Prostate gland (tissue), 2 donors: ENCODE results near the gene MRAS. TPM values are rescaled to one million over a fixed set of nuclear protein-coding genes. Genes with fewer than 3 reads are reported as not detected.

ENCODE experiments used
- DNase-seq: peaks from one replicate; pipeline ENCODE4 v3.0.0-alpha.2; 2019; ENCODE audit warnings: low spot score
- H3K27ac ChIP-seq, 2 donors: fragments of 200-600 bp; sonication (generic); 2 replicates each; pipeline ENCODE4 v1.5.1; 2017 to 2019
- H3K27me3 ChIP-seq: fragments of 200-600 bp; sonication (generic); replicated peaks from 2 replicates; pipeline ENCODE4 v1.5.1; 2019; ENCODE audit not compliant: insufficient read depth
- H3K36me3 ChIP-seq, 2 donors: fragments of 200-600 bp; sonication (generic); 1 replicate in 1 of 2; 2 replicates in 1 of 2; pipeline versions ENCODE4 v1.5.1 to v1.8.1; 2017 to 2019
- H3K4me1 ChIP-seq: fragments of 200-600 bp; sonication (generic); replicated peaks from 2 replicates; pipeline ENCODE4 v1.5.1; 2019
- H3K4me3 ChIP-seq, 2 donors: fragments of 200-600 bp; sonication (generic); 2 replicates each; pipeline ENCODE4 v1.5.1; 2017 to 2019
- H3K9me3 ChIP-seq: fragments of 200-600 bp; sonication (generic); 2 replicates; pipeline ENCODE4 v1.5.1; 2017
- POLR2A ChIP-seq: fragments of 450-650 bp; IDR thresholded peaks from one replicate; pipeline ENCODE4 v1.6.1; 2016; ENCODE audit warnings: antibody characterized with exemption, mild to moderate bottlenecking
- POLR2AphosphoS5 ChIP-seq: sonication (generic); formaldehyde crosslinking; IDR thresholded peaks from one replicate; pipeline ENCODE4 v1.6.1; 2017; ENCODE audit warnings: antibody characterized with exemption
- WGBS: methylation state at CpG from one replicate; pipeline ENCODE4 v1.1.5; 2018; 5-methylcytosine and 5-hydroxymethylcytosine counted together
- intact Hi-C: fragments of 100-400 bp; cut with DNase I; formaldehyde crosslinking; loops from one replicate; pipeline ENCODE4 v1.14.2; 2022
- total RNA-seq, 2 donors: library from RNA; depleted of rRNA; stranded (reverse); fragments of >200 nt; gene quantifications; one replicate each; pipeline ENCODE4 v1.1.0, GENCODE V29; 2016
- TF ChIP-seq, protein P1 (sequence below), 4 experiments: fragments of 200-600 bp in 2 of 4; fragments of 450-650 bp in 2 of 4; sonication (generic) in 2 of 4; IDR thresholded peaks; 1 replicate in 3 of 4; 2 replicates in 1 of 4; pipeline ENCODE4 v1.5.1; 2016 to 2019; ENCODE audit warnings: antibody characterized with exemption in 4 of 4, mild to moderate bottlenecking in 2 of 4, moderate library complexity in 2 of 4

MRAS gene
- total RNA-seq, 2 donors from 2014 or later, result 8.7 to 25.3 TPM

DNA sequence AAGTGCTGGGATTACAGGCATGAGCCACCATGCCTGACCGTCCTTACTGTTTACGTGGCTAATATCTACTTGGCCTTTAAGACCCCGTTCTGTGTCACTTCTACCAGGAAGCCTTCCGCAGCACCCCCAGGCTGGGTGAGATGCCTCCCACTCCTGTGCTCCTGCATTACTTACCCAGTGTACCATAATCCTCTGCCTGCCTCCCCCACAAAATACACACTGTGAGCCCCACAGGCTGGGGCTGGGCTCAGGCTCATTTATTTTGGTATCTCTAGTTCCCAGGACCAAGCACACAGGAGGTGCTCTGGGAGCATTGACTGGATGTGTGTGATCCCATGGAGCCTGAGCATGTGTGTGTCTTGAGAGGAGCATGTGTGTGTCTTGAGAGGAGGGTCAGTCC is 14.9 kb downstream of the MRAS start:
- no peak for DNase-seq
- Histone ChIP-seq H3K27me3 (no peaks in the 10 kb centered on the region), H3K27ac (no peak overlapping the region), H3K4me1 (no peaks in the 10 kb centered on the region), H3K9me3 (no peaks in the 10 kb centered on the region), H3K36me3 (no peaks in the 10 kb centered on the region), H3K4me3 (no peak overlapping the region)
- TF ChIP-seq, protein P1, sequence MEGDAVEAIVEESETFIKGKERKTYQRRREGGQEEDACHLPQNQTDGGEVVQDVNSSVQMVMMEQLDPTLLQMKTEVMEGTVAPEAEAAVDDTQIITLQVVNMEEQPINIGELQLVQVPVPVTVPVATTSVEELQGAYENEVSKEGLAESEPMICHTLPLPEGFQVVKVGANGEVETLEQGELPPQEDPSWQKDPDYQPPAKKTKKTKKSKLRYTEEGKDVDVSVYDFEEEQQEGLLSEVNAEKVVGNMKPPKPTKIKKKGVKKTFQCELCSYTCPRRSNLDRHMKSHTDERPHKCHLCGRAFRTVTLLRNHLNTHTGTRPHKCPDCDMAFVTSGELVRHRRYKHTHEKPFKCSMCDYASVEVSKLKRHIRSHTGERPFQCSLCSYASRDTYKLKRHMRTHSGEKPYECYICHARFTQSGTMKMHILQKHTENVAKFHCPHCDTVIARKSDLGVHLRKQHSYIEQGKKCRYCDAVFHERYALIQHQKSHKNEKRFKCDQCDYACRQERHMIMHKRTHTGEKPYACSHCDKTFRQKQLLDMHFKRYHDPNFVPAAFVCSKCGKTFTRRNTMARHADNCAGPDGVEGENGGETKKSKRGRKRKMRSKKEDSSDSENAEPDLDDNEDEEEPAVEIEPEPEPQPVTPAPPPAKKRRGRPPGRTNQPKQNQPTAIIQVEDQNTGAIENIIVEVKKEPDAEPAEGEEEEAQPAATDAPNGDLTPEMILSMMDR (IDR thresholded peaks at IDR 0.05), result no peak
- no peak for TF ChIP-seq POLR2AphosphoS5
- TF ChIP-seq POLR2A, result no peak
- intact Hi-C loops, result no loop called here
- 96% methylated on average over 4 of the region's 4 CpGs for WGBS

DNA sequence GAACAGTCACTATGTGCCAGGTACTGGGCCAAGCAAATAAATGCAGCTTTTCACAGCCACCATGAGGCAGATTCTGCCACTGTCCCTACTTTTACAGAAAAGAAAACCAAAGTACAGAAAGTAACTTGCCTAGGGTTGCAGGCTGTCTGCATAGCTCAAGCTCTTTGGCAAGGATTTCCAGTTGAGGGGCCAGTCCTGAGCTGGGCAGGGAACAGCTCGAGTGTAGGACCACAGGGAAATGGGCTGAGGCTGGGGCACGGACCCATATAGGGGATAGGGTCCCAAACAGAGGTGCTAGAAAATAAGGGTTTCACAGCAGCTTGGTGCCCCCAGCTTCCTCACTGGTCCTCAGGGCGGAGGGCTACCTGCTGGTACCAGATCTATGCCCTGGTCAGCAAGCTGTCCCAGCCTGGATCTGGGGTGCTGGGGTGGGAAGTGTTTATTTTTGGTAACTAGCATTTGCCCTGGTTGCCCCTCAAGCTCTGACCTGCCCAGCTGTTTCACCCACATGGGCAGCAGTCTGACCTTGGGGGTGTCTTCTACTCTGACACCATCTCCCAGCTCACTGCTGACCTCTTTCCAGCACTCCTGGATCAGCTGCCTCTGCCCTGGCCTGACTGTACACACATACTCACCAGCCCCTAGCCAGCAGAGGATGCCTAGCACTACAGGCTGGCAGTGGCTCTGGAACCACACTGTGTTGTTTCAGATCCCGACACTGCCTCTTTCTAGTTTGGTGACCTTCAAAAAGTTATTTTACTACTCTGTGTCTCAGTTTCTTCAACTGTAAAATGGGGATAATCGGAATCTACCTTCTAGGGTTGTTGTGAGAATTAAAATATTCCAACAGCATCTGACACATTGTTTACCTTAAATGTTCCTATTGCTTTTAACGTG is 16.2 kb downstream of the MRAS start:
- Histone ChIP-seq H3K4me1 (no peaks in the 10 kb centered on the region), H3K27me3 (no peaks in the 10 kb centered on the region), H3K9me3 (no peaks in the 10 kb centered on the region), H3K27ac (no peak overlapping the region), H3K4me3 (no peak overlapping the region), H3K36me3 (no peaks in the 10 kb centered on the region)
- TF ChIP-seq POLR2A, result no peak
- intact Hi-C loops, result no loop called here
- DNase-seq, result no peak
- 90% methylated on average over 6 of the region's 6 CpGs for WGBS

DNA sequence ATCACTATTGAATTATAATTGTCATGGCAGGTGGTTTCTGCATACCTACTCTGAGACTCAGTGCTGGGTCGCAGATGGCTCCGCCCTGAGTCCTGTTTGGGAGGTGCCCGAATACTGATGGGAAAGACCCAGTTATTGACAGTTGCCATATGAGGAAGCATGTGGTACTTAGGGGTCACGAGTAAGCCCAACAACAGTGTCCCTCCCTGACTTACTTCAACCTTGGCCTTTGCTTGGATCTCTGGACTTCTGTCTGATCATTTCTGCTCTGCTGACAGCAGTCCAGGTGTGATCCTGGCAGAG is 16.8 kb downstream of the MRAS start:
- H3K9me3 ChIP-seq, result no peaks in the 10 kb centered on the region
- no peak for DNase-seq
- no peaks in the 10 kb centered on the region for H3K4me1 ChIP-seq
- intact Hi-C loops, result no loop called here
- TF ChIP-seq, protein P1 (IDR thresholded peaks at IDR 0.05), result no peak
- TF ChIP-seq POLR2A (no peak), POLR2AphosphoS5 (no peak)
- H3K4me3 ChIP-seq, result no peak overlapping the region
- H3K27me3 ChIP-seq, result no peaks in the 10 kb centered on the region
- H3K27ac ChIP-seq, result no peak overlapping the region
- WGBS, result 96% methylated on average over 4 of the region's 4 CpGs
- no peaks in the 10 kb centered on the region for H3K36me3 ChIP-seq

DNA sequence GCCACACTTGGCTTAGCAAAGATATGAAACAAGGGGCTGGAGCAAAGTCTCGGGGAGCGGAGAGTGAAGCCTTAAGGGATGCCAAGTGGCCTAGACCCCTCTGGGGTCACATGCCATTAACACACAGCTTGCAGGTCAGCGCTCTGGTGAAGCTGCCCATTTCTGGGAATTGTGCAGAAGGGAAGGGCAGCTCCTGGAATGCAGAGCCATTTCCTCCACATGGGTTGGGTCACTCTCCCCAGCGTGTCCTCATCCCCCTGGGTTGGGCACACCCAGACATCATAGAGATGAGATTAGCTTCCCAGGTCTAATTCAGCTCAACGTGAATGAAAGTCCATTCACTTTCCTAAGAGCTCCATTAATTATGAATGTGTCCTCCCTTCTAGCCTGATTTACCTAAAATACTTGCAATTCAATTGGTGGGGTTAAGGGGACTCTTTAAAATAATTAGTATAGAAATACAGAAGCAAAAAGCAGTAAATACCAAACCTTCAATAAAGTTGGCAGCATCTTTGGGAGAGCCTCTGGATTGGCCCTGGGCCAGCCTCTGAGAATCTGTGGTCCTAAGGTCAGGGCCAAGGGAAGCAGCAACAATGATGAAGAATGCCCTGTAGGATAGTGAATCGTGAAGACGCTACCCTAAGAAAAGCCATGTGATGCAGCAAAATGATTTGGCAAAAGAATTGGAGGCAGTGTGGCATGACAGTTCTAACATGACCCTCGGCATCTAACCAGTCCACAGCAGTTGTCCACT is 17.8 kb downstream of the MRAS start:
- Histone ChIP-seq H3K27ac (no peak overlapping the region), H3K4me1 (no peaks in the 10 kb centered on the region), H3K9me3 (no peaks in the 10 kb centered on the region), H3K27me3 (no peaks in the 10 kb centered on the region), H3K4me3 (no peak overlapping the region), H3K36me3 (no peaks in the 10 kb centered on the region)
- TF ChIP-seq POLR2AphosphoS5, result no peak
- TF ChIP-seq POLR2A, result no peak
- TF ChIP-seq, protein P1 (IDR thresholded peaks at IDR 0.05), result no peak
- DNase-seq, result no peak
- intact Hi-C loops, result no loop called here
- WGBS, result 85% methylated on average over 8 of the region's 8 CpGs

DNA sequence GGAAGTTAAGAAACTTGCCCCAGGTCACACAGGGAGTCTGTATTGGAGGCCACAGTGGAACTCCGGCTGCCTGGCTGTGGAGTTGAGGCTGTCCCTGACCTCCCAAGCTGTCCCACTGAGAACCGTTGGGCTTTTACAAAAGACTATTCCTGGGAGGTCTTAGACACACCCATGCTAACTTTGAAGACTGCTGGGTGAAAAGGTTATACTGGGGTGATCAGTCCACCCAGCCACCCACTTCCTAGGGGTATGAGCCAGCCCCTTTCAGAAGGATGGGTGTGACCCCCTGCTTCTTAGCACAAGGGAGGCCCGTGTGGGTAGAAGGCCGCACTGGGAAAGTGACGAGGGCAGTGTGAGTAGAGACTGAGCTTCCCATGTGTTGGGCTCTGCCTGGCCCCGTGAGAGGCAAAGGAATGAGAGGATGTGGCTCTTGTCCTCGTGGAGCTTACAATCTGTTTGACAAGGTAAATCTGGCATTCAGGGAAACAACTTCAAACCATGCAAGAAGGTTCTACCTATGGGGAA is 19.0 kb downstream of the MRAS start:
- Histone ChIP-seq H3K4me1 (no peaks in the 10 kb centered on the region), H3K4me3 (no peak overlapping the region), H3K27ac (no peak overlapping the region), H3K36me3 (no peaks in the 10 kb centered on the region), H3K9me3 (no peaks in the 10 kb centered on the region), H3K27me3 (no peaks in the 10 kb centered on the region)
- no peak for DNase-seq
- TF ChIP-seq POLR2AphosphoS5 (no peak), POLR2A (no peak)
- TF ChIP-seq, protein P1 (IDR thresholded peaks at IDR 0.05), result no peak
- intact Hi-C loops, result no loop called here
- WGBS, result 91% methylated on average over 7 of the region's 7 CpGs
